HCT116 (cell line): Measurements from ENCODE around the gene STON2.

Experiments
- ATF3 ChIP-seq: IDR thresholded peaks from 2 replicates; pipeline ENCODE4 v1.6.1; 2012
- CTCF ChIP-seq, 3 experiments: fragments of 200-600 bp in 1 of 3; sonication (generic) in 1 of 3; IDR thresholded peaks in 2 of 3; conservative IDR thresholded peaks in 1 of 3; 2 replicates each; pipeline ENCODE4 v1.5.1; 2012 to 2017; ENCODE audit warnings: low read depth in 2 of 3, low read length in 2 of 3, antibody characterized with exemption in 1 of 3, borderline replicate concordance in 1 of 3, control low read depth in 1 of 3, mild to moderate bottlenecking in 1 of 3, mixed read lengths in 1 of 3, mixed run types in 1 of 3, moderate library complexity in 1 of 3; ENCODE audit not compliant: insufficient read depth in 1 of 3
- POLR2A ChIP-seq: IDR thresholded peaks from 2 replicates; pipeline ENCODE4 v1.7.0; 2011; ENCODE audit warnings: borderline replicate concordance; ENCODE audit not compliant: insufficient read depth, insufficient read length; ENCODE audit errors: extremely low read depth
- POLR2AphosphoS5 ChIP-seq: IDR thresholded peaks from 2 replicates; pipeline ENCODE4 v1.6.1; 2011; ENCODE audit warnings: mild to moderate bottlenecking, low read depth, low read length, moderate library complexity
- RAD21 ChIP-seq: IDR thresholded peaks from 2 replicates; pipeline ENCODE4 v1.6.1; 2012; ENCODE audit warnings: low read depth, mild to moderate bottlenecking

DNA sequence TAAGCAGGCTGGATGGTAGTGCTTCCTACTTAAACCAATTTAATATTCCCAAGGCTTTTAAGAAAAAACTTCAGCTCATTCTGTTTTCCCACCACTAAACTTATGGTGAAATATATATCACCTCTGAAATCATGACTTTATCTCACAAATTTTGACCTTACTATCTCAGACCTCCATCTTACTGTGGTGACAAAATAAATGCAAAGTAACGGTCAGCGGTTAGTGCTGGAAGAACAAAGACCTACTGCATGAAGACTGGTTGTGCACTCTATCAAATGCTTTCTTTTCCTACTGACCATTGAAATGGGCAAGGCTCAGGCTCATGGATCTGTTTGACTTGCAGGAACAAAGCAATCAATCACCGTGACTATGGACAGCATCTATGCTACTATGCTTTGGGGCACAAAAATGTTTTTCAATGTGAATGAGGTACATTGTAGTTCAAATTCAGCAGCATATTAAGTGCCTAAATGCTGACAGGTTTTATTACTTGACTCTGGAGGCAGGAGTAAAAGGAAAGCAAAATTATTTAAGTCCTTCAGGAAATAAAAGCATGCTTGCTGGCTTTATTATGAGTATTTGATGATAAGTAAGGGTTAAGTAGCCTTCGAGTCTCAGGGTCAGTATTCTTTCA is 136.2 kb downstream of the STON2 start:
- TF ChIP-seq CTCF (IDR thresholded peaks at IDR 0.05 in 2 of 3, conservative IDR thresholded peaks at IDR 0.05 in 1 of 3; ENCODE audit: borderline replicate concordance in 1 of 3, insufficient read depth in 1 of 3, low read depth in 2 of 3, low read length in 2 of 3) (no peak), POLR2A (no peak), RAD21 (no peak), ATF3 (no peak), POLR2AphosphoS5 (no peak)
